BLaER1 treated with 17β-estradiol and CSF1 and Interleukin-3, amounts not matched to agents 10 nM and 100 nM (cell line): ENCODE results near the gene IQCN.

Experiments
- H3K27ac ChIP-seq, 11 experiments: shearing (Covaris generic); formaldehyde crosslinking; 2 replicates each; pipeline ENCODE4 v1.8.1; 2022
- H3K27me3 ChIP-seq, 11 experiments: shearing (Covaris generic); formaldehyde crosslinking; 2 replicates each; pipeline ENCODE4 v1.8.1; 2022
- H3K36me3 ChIP-seq, 11 experiments: shearing (Covaris generic); formaldehyde crosslinking; 2 replicates each; pipeline ENCODE4 v1.8.1; 2022
- H3K4me1 ChIP-seq, 10 experiments: shearing (Covaris generic); formaldehyde crosslinking; 2 replicates each; pipeline ENCODE4 v1.8.1; 2022
- H3K4me2 ChIP-seq, 11 experiments: shearing (Covaris generic); formaldehyde crosslinking; 2 replicates each; pipeline ENCODE4 v1.8.1; 2022
- H3K4me3 ChIP-seq, 10 experiments: shearing (Covaris generic); formaldehyde crosslinking; 2 replicates each; pipeline ENCODE4 v1.8.1; 2022
- H3K9ac ChIP-seq, 11 experiments: shearing (Covaris generic); formaldehyde crosslinking; 2 replicates each; pipeline ENCODE4 v1.8.1; 2022
- H3K9me3 ChIP-seq, 11 experiments: shearing (Covaris generic); formaldehyde crosslinking; replicated peaks in 1 of 11; 2 replicates each; pipeline ENCODE4 v1.8.1; 2022
- H4K20me1 ChIP-seq, 11 experiments: shearing (Covaris generic); formaldehyde crosslinking; 2 replicates each; pipeline ENCODE4 v1.8.1; 2022
- Cebpa-rat ChIP-seq, 11 experiments: shearing (Covaris generic); IDR thresholded peaks; 2 replicates each; pipeline ENCODE4 v1.8.1; 2022

Gene IQCN

GRCh38 chr19:18284712-18285360 is 10.6 kb upstream of the IQCN start:
- Histone ChIP-seq H3K4me2 (peak overlapping the region; percentile 22 to 73 (median 48)), H3K36me3 (no peaks in the 10 kb centered on the region), H3K9me3 (no peaks in the 10 kb centered on the region), H3K9ac (peak overlapping the region in 10 of 11 experiments; percentile 11 to 58 (median 46); a peak in 17 of 22 replicates), H3K27ac (peak overlapping the region; percentile 2 to 57 (median 43); a peak in 16 of 22 replicates), H3K27me3 (no peaks in the 10 kb centered on the region), H4K20me1 (peaks cover 10 to 15% (median 15%) of the 10 kb centered on the region in 11 experiments; a peak in 19 of 22 replicates), H3K4me3 (no peak overlapping the region), H3K4me1 (peaks cover 44 to 75% (median 59%) of the 10 kb centered on the region in 10 experiments)
- no peak for TF ChIP-seq Cebpa-rat (IDR thresholded peaks at IDR 0.05)

DNA sequence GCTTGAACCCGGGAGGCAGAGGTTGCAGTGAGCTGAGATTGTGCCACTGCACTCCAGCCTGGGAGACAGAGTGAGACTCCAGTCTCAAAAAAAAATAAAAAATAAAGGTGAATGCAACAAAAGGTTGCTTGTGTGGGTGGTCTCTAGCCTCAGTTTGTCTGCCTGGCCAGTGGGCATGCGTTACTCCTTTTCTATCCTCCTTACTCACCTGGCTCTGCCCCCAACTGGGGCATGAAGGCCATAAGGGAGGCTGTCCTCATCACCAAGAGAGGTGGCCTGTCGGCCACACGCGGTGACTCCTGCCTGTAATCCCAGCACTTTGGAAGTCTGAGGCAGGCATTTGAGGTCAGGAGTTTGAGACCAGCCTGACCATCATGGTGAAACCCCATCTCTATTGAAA is 9.1 kb upstream of the IQCN start:
- no peak overlapping the region for H3K4me3 ChIP-seq
- peaks cover 8 to 10% (median 9%) of the 10 kb centered on the region in 11 experiments for H3K36me3 ChIP-seq
- no peak for TF ChIP-seq Cebpa-rat (IDR thresholded peaks at IDR 0.05)
- H3K9me3 ChIP-seq: no peaks in the 10 kb centered on the region
- H4K20me1 ChIP-seq: peaks cover 22 to 30% (median 28%) of the 10 kb centered on the region in 11 experiments
- H3K27ac ChIP-seq: peak overlapping the region in 9 of 11 experiments; percentile 93 to 100 (median 98); a peak in 15 of 22 replicates
- peaks cover 45 to 70% (median 54%) of the 10 kb centered on the region in 10 experiments for H3K4me1 ChIP-seq
- H3K27me3 ChIP-seq: no peaks in the 10 kb centered on the region
- peak overlapping the region in 9 of 11 experiments; percentile 89 to 98 (median 93); a peak in 16 of 22 replicates for H3K4me2 ChIP-seq
- H3K9ac ChIP-seq: peak overlapping the region in 5 of 11 experiments; percentile 93 to 99 (median 99); a peak in 11 of 22 replicates

DNA sequence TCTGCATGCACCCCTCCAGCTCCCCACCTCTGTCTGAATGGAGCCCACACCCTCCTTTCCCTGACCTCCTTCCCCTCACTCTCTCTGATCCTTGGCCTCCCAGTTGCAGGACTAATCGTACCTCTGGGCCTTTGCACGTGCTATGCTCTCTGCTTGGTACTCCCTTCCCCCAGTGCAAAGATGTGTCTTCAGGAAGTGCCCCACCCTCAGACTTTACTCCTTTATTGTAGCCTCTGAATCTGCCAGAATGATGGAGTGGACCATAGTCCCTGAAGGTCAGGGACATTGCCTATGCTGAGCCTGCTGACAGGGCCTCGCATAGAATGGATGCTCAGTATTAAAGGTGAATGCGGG is 8.5 kb upstream of the IQCN start:
- Histone ChIP-seq H3K36me3 (peaks cover 14 to 15% (median 15%) of the 10 kb centered on the region in 11 experiments), H3K27me3 (no peaks in the 10 kb centered on the region), H3K9ac (peak overlapping the region; percentile 93 to 99 (median 98)), H4K20me1 (peaks cover 27 to 36% (median 34%) of the 10 kb centered on the region in 11 experiments), H3K4me2 (peak overlapping the region; percentile 81 to 98 (median 93)), H3K9me3 (no peaks in the 10 kb centered on the region), H3K4me1 (peaks cover 50 to 70% (median 58%) of the 10 kb centered on the region in 10 experiments), H3K4me3 (peak overlapping the region; percentile 47 to 67 (median 58); a peak in 18 of 20 replicates), H3K27ac (peak overlapping the region; percentile 93 to 100 (median 98))
- no peak for TF ChIP-seq Cebpa-rat (IDR thresholded peaks at IDR 0.05)

DNA sequence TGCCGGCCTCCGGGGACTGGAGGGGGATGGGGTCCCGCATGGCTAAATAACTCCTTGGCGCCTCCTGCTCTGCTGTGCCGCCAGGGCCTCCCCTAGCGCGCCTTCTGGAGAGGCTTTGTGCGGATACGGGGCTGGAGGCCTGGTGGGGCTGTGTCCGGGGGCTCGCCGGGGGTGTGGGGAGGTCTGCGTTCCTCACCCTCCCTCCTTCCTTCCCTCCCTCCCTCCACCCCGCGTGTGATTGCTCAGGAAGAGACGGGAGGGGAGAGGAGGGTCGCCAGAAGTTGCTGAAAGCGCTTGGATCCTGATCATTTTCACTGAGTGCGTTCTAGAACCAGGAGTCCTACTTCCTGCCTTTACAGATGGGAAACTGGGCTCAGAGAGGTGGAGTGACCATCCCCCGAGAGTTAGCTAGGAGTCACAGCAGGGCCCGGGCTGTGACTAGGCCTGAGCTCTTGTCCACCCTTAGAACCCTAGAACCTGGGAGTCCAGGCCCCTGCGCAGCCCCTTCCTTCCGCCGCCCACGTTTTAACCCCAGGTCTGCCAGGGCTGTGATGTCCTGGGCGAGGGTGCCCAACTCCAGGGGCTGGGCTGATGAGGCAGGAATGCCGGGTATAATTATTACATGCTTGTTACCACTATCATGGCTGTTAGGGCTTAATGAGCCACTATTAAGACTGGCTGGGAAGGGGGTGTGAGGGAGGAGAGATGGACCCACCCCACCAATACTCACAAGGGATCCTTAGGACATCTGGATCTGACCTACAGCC is 8.0 kb upstream of the IQCN start:
- Histone ChIP-seq H3K27ac (peak overlapping the region; percentile 93 to 100 (median 98)), H3K9ac (peak overlapping the region; percentile 93 to 99 (median 98)), H3K4me1 (peaks cover 51 to 67% (median 61%) of the 10 kb centered on the region in 10 experiments), H3K36me3 (peaks cover 14 to 20% (median 16%) of the 10 kb centered on the region in 11 experiments), H3K27me3 (no peaks in the 10 kb centered on the region), H3K4me3 (peak overlapping the region; percentile 47 to 67 (median 58)), H4K20me1 (peaks cover 33 to 41% (median 40%) of the 10 kb centered on the region in 11 experiments), H3K4me2 (peak overlapping the region; percentile 81 to 98 (median 93)), H3K9me3 (no peaks in the 10 kb centered on the region)
- no peak for TF ChIP-seq Cebpa-rat (IDR thresholded peaks at IDR 0.05)

DNA sequence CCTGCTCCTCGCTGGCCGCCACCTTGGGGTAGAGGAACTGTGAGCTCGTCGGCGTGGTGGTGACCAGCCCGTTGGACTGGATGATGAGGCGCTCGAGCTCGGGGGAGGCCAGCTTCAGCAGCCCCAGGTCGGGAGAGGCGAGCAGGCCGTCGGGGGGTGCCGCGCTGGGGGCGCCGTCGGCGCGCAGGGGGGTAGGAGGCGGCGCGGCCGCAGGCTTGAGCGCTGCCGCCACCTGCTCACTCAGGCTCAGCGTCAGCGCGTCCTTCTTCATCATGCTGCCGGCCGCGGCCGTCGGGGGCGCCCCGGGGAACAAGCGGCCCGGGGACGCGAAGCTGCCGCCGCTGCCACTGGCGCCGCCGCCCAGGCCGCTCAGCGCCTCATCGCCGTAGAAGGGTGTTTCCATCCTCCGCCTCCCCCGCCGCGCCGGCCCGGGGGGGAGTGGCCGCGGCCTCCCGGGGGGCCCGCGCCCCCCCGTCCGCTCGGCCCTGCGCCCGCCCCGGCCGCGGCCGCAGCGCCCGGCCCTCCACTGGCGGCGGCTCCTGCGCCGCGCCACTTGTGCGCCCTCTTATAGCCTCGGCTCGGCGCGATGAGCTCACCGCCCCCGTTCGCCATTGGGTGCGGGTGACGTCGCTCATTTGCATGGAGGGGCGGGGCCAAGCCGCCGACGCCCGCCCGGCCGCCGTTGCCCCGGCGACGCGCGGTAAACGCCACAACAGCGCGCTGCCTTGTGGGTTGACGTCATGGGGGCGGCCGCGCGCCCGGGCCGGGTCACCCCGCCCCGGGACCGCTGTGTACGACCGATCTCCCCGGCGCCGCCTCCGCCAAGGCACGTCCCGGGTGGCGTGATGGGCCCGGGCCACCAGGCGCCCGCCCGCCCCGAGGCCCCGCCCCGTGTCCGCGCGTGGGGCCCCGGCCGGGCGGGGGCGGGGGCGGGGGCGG is 7.1 kb upstream of the IQCN start, which contains the start of gene JUND:
Gene JUND, minus strand, starts transcription at position 541 of the 939 bp plus-strand sequence. Its CDS starts 138 bp downstream, at position 403.
- H4K20me1 ChIP-seq: peaks cover 42 to 50% (median 48%) of the 10 kb centered on the region in 11 experiments
- peak within 1 kb of the TSS; percentile 81 to 99 (median 92) for H3K4me3 ChIP-seq
- peaks cover 16 to 26% (median 21%) of the 10 kb centered on the region in 11 experiments for H3K36me3 ChIP-seq
- no peaks in the 10 kb centered on the region for H3K9me3 ChIP-seq
- peak within 1 kb of the TSS; percentile 95 to 100 (median 99) for H3K9ac ChIP-seq
- no peak for TF ChIP-seq Cebpa-rat (IDR thresholded peaks at IDR 0.05)
- H3K4me1 ChIP-seq: peaks cover 47 to 69% (median 59%) of the 10 kb centered on the region in 10 experiments
- peak within 1 kb of the TSS; percentile 85 to 98 (median 95) for H3K4me2 ChIP-seq
- H3K27ac ChIP-seq: peak within 1 kb of the TSS; percentile 96 to 100 (median 98)
- no peaks in the 10 kb centered on the region for H3K27me3 ChIP-seq

- H4K20me1 ChIP-seq: peaks cover 50 to 59% (median 57%) of the 10 kb centered on the region in 11 experiments
- peak overlapping the region; percentile 81 to 99 (median 92) for H3K4me3 ChIP-seq
- peak overlapping the region; percentile 73 to 97 (median 89) for H3K4me2 ChIP-seq
- H3K9me3 ChIP-seq: no peaks in the 10 kb centered on the region
- H3K4me1 ChIP-seq: peaks cover 43 to 69% (median 60%) of the 10 kb centered on the region in 10 experiments
- H3K27ac ChIP-seq: peak overlapping the region; percentile 96 to 100 (median 98)
- TF ChIP-seq Cebpa-rat (IDR thresholded peaks at IDR 0.05): no peak
- peak overlapping the region; percentile 95 to 100 (median 99) for H3K9ac ChIP-seq
- H3K36me3 ChIP-seq: peaks cover 24 to 35% (median 30%) of the 10 kb centered on the region in 11 experiments
- no peaks in the 10 kb centered on the region for H3K27me3 ChIP-seq
Observed at GRCh38 chr19:18280247-18281081, 6.2 kb upstream of the IQCN start.

DNA sequence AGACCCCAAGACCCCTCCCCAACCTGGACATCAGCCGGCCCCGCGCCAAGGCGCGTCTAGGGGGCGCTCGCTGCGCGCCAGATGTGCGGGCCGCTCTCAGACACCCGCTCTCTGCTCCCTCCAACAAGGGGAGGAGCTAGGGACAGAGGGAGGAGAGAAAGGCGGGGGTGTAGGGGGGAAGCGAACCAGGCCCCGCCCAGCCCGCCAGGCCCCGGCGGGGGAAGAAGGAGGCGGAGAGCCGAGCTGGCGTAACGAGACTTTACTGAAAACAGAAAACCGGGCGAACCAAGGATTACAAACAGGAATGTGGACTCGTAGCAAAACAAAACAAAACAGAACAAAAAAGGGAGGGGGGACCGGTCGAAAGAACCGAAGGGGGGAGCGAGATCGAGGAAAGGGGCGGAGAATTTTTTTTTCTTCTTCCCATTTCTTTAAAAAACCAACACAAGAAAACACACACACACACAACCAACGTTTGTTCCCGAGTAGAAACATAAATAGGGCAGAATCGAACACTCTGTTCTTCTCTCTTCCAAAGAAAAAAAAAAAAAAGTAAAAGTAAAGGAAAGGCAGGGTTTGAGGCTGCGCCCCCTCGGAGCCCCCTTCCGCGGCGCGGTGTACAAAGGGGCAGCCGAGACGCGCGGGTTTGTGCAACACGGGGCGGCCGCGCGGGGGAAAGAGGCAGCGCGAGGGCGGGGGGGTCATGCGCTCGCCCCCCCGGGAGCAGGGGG is 5.4 kb upstream of the IQCN start:
- Histone ChIP-seq H3K4me3 (peak overlapping the region; percentile 81 to 99 (median 92)), H3K4me2 (peak overlapping the region; percentile 73 to 97 (median 90)), H3K9ac (peak overlapping the region; percentile 95 to 100 (median 99)), H3K36me3 (peaks cover 26 to 43% (median 38%) of the 10 kb centered on the region in 11 experiments), H4K20me1 (peaks cover 58 to 67% (median 65%) of the 10 kb centered on the region in 11 experiments), H3K27ac (peak overlapping the region; percentile 96 to 100 (median 98)), H3K4me1 (peaks cover 37 to 69% (median 59%) of the 10 kb centered on the region in 10 experiments), H3K27me3 (no peaks in the 10 kb centered on the region), H3K9me3 (no peaks in the 10 kb centered on the region)
- TF ChIP-seq Cebpa-rat (IDR thresholded peaks at IDR 0.05): no peak
